Measurements from ENCODE around the gene KRTAP1-1.
"Not testable (repeated sequence)": the region's sequence is repeated elsewhere in the genome, so short reads cannot be mapped to it uniquely, and the experiment has no call there.

The KRTAP1-1 gene, protein sequence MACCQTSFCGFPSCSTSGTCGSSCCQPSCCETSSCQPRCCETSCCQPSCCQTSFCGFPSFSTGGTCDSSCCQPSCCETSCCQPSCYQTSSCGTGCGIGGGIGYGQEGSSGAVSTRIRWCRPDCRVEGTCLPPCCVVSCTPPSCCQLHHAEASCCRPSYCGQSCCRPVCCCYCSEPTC

DNA sequence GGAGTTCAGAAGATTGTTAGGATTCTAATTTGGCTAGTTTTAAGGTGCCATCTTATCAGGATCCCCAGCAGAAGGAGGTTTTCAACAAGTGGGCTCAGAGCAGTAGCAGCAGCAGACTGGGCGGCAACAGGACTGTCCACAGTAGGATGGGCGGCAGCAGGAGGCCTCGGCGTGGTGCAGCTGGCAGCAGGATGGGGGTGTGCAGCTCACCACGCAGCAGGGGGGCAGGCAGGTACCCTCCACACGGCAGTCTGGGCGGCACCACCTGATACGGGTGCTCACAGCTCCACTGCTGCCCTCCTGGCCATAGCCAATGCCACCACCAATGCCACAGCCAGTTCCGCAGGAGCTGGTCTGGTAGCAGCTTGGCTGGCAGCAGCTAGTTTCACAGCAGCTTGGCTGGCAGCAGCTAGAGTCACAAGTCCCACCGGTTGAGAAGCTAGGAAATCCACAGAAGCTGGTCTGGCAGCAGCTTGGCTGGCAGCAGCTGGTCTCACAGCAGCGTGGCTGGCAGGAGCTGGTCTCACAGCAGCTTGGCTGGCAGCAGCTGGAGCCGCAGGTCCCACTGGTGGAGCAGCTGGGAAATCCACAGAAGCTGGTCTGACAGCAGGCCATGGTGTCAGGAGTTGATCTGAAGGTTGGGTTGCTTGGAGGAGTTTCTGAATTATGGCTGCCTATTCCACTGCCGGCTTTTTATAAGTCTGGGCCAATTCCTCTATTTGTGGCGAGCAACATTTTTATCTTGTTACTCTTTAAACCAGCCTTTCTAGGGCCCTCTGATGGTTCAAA, at the start of gene KRTAP1-1:
TSS of gene KRTAP1-1 (minus strand) at position 668 of the 789 bp plus-strand sequence. CDS start at position 615, 53 bp downstream.
- FAIRE-seq; DNase-seq (ENCODE audit: insufficient read length, low spot score): not testable (repeated sequence)

DNA sequence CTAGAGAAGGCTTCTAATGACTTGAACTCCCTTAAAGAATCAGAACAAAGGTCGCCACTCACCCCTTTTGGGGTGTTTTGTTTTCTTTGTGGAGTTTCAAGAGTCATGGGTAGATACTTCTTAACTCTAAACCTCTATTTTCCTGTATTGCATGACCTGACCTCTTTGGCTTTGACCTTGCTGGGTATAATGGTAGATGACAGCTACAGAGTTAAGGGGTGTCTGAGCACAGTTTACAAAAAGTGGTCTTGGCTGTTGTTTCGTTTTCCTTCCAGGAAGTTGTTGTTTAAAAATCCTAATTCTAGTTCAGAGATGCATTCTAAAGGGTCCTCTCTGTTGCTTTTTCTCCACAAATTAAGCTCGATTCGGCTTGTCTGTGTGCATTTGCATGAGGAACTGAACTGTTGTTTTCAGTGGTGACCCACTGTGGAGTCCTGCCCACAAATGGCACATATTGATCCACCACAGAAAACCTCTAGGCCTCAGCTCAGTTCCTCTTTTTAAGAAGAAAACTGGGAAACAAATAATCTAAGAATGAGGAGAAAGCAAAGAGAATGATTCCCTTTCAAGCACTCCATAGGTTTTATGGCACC, 47.6 kb upstream of the KRTAP1-1 start:
- DNase-seq (ENCODE audit: insufficient read length, low spot score); FAIRE-seq: not testable (repeated sequence)

DNA sequence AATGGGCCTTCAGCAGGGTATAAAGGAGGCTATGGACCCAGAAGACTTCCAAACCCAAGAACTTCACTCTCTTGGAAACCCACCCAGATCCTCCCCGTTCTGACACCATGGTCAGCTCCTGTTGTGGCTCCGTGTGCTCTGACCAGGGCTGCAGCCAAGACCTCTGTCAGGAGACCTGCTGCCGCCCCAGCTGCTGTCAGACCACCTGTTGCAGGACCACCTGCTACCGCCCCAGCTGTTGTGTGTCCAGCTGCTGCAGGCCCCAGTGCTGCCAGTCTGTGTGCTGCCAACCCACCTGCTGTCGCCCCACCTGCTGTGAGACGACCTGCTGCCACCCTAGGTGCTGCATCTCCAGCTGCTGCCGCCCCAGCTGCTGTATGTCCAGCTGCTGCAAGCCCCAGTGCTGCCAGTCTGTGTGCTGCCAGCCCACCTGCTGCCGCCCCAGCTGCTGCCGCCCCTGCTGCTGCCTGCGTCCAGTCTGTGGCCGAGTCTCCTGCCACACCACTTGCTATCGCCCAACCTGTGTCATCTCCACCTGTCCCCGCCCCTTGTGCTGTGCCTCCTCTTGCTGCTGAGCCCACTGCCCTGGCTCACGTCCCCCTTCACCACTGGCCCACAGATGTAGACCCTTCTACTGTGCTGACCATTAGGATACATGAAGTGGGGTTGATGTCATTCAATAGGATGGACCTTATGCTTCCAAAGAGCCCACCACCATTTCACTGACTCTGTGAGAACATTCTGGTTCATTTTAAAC, 43.0 kb upstream of the KRTAP1-1 start, which contains the start of gene KRTAP4-7:
TSS of gene KRTAP4-7 (plus strand) at position 51 of the 757 bp plus-strand sequence. CDS start at position 108, 57 bp downstream.
- not testable (repeated sequence) for FAIRE-seq; DNase-seq (ENCODE audit: insufficient read length, low spot score)

DNA sequence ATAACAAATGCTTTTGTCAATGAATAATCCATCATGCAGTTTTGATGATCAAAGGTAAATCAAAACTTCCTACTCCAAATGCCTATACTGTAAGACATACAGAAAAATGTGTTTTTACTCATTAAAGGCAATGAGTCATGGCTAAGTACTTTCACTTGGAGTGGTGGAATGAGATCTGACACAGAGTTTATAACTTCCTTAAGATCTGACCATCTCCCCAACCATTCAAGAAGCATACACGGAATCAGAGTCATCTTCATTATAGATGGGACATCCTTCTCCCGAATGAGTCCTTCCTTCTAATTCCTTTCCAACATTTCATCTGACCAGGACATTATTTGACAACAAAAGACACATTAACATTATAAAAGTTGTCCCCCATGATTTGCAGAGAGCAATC, 42.2 kb upstream of the KRTAP1-1 start:
- FAIRE-seq = not testable (repeated sequence)

DNA sequence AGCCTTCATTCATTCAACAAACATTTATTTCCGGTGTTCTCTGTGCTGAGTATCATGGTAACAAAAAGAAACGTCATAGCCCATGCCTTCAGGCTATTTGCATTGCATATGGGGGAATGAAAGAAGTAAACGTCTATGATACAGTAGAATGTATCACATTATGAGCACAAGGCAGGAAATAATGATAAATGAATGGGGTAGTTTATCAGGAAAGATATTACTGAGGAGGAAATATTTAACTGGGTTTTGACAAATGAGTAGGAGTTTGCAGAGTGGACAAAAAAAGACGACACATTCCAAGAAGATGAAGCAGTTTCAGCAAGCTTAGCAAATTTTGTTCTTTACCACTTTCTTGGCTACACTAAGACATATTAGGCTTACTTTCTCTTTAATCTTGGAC, 41.4 kb upstream of the KRTAP1-1 start:
- DNase-seq (ENCODE audit: insufficient read length, low spot score) (no peak), FAIRE-seq (no peak)

More for the DNA sequence above, 42.2 kb upstream of the KRTAP1-1 start:
- DNase-seq (ENCODE audit: insufficient read length, low spot score) = not testable (repeated sequence)

DNA sequence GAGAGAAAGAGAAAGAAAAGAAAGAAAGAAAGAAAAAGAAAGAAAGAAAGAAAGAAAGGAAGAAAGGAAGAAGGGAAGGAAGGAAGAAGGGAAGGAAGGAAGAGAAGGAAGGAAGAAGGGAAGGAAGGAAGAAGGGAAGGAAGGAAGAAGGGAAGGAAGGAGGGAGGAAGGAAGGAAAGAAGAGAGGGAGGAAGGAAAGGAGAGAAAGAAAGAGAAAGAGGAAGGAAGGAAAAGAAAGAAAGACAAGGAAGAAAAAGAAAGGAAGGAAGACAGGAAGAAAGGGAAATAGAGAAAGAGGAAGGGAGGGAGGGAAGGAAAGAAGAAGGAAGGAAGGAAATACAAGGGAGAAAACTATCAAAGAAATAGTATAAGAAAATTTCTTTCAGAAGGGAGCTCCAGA, 35.5 kb upstream of the KRTAP1-1 start:
- no peak for DNase-seq (ENCODE audit: insufficient read length, low spot score)
- FAIRE-seq = no peak

DNA sequence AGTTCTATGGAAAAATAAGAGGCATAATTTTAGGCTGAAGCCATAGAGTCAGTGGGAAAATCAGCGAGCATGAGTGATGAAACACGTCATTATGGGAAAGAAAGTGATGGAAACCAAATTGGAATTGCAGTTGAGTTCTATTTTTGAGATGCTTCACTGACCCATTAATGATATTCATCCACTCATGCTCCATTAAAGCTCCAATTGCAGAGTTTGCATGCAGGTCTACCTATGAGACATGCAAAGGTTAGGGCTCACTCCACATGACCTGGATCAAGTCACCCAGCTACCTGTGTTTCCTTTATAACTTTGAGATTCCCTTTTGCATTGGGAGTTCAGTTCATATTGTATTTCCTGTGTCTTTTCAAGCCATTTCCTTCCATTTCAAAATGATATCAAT, 32.4 kb upstream of the KRTAP1-1 start:
- DNase-seq (ENCODE audit: insufficient read length, low spot score) (no peak), FAIRE-seq (no peak)

DNA sequence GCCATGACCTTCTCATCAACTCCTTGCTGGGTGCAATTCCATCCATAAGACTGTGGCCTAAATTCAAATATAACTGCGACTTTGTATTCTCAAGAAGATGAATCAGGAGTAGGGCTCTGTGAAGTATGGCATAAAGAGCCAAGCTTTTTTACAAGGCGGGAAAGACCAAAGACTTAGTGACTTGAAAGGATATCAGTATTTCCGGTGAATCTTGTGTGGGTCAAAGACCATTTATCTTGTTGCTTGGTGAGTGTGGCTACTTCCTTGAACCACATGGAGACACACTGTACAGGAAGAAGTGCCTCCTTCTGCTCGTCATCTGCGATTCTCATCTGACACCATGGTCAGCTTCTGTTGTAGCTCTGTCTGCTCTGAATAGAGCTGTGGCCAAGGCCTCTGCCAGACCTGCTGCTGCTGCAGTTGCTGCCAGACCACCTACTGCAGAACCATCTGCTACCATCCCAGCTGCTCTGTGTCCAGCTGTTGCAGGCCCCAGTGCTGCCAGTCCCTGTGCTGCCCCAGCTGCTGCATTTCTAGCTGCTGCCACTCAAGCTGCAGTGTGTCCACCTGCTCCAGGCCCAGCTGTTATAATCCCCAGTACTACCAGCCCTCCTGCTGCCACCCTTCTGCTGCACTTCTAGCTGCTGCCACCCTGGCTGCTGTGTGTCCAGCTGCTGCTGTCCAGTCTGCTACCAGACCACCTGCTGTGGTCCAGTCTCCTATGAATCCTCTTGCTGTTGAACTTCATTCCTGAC, 30.5 kb upstream of the KRTAP1-1 start:
- no peak for FAIRE-seq
- DNase-seq (ENCODE audit: insufficient read length, low spot score) = no peak

DNA sequence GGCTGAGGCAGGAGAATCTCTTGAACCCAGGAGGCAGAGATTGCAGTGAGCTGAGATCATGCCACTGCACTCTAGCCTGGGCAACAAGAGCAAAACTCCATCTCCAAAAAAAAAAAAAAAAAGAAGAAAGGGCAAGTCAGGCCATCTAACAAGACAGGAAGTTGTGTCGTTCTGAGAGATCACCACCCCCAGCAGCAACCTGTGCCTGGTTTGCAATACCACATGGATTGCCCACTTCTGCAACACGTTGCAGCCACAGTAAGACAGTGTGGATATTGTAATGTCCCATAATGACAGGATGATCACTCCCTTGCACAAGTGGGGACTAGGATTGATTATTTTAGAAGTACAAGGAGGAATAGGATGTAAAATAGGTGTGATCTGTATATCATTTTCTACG, 27.8 kb upstream of the KRTAP1-1 start:
- FAIRE-seq = no peak
- DNase-seq (ENCODE audit: insufficient read length, low spot score) = no peak

DNA sequence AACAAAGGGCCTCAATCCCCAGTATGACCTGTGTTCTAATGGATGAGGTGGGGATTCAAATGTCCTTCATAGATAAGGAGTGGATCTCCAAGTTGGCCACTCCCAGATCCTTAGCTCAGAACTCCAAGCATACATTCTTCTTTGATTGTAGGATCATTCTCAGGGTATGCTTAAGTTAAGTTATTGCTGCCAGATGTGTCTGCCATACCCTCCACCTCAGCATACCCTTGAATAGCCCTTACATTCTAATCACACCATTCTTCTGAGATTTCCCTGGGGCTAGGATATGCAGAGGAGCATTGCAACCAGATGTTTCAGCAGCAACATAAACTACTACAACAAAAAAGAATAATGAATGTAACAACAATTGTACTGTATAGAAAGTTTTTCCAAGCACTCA, 26.0 kb upstream of the KRTAP1-1 start:
- DNase-seq (ENCODE audit: insufficient read length, low spot score) (no peak), FAIRE-seq (no peak)

DNA sequence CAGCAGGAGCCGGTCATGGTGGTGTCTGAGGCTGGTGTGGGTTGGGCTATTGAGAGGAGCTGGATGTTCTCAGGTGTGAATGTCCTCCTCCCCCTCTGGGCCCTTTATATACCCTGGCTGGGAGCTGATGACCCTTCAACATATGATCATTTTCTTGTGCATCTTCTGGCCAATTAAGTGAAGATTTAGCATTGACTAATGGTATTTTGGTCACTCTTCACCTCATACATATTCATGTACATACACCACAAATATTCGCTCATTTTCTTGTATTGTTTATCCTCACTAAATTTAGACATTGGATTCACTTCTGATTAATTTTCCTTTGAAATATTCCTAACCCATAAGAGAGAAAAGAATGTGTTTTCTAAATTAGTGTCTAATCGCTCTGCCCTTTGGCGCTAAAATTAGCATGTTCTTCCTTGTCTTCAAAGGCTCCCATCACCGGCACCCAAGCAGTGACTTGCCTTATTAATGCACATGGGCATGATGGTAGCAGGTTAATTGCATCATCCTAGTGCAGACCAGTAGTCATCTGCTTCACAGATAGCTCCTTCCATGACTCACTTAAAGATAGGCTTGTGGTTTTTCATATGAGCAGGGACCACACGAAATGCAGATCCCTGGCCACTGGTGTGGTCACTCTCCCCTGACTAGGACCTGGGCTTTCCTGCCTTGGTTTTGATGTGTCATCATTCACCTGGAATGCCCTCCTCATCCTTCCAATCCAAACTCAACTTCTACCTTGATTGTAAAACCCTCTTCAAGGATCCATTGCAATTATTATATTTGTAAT, 24.8 kb upstream of the KRTAP1-1 start, which contains the start of gene KRTAP2-4:
TSS of gene KRTAP2-4 (minus strand) at position 51 of the 796 bp plus-strand sequence. CDS start at position 17, 34 bp downstream.
- DNase-seq (ENCODE audit: insufficient read length, low spot score) (no peak), FAIRE-seq (no peak)

DNA sequence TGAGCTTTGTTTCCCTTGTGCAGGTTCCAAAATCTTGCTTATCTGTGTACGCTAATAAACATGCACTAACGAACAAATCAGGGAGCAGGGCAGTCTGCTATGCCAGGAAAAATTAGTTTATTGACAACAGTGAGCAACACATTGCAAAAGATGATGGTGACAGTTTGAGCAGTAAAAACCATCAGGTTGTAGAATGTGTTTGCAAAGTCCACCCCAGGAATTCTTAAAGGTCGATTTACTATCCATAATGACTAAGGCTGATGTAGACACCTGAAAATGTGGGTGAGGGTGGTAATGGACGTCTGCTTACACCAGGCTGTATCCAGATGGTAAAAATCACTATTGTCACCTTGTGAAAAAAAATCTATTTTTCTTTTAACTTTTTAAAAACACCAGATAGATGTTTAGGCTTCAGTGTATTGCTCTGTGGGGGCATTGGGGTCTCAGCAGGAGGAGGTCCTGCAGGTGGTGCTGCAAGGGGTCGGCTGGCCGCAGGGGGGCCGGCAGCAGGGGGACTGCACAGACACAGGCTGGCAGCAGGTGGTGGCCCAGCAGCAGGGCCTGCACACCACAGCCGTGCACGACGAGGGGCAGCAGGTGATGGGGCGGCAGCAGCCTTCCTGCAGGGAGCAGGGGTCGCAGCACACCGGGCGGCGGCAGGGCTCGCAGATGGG, 23.9 kb upstream of the KRTAP1-1 start:
- FAIRE-seq; DNase-seq (ENCODE audit: insufficient read length, low spot score): not testable (repeated sequence)

DNA sequence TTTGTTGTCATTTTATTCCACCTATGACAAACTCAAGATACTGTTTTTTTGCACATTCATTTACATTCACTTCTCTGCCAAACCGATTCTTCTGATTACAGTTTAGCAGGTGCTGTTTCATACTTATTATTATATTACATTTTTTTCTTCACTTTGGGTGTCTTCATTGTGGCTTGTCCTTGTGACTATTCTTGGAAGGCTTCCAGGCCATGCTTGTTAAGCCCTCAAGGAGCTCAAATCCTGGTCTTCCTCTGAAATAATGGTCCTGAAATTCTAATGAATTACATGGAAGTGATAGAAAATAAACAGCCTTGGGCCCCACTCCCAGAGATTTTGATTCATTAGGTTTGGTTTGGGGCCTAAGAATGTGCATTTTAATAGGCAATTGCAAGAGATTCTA, 23.1 kb upstream of the KRTAP1-1 start:
- DNase-seq (ENCODE audit: insufficient read length, low spot score) = no peak
- no peak for FAIRE-seq

DNA sequence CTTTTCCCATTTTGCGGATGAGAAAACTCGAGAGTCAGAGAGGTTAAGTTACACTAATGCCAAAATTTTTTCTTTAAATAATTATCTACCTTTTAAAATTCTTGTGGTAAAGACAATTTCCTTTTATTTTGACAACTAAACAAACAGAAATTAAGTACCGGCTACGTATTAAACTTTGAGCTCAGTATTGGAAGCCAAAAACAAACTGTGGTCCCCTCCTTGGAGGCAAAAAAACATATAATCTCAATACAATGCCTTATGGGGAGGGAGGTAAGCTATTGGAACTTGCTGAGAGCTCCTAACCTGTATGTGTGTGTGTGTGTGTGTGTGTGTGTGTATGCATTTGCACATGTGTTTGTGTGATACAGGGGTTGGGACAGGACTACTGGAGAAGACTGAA, 22.2 kb upstream of the KRTAP1-1 start:
- no peak for DNase-seq (ENCODE audit: insufficient read length, low spot score)
- no peak for FAIRE-seq

DNA sequence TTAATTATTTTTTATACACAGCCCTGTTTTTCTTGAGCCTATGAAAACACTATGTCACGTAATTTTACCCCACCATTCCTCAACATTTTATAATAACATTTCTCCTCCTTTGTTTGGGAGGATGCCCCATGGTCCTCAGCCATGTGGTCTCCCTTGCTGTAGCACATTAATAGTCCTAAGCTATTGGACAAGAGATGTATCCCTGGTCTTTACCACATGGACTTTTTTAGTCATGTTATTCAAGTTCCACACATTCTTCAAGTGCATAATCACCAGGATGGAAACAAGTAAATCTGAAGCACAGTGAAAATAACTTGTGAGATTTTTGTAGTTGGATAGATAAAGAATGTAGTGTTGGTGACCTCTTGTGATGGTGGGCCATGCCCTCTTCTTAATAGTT, 20.7 kb upstream of the KRTAP1-1 start:
- no peak for FAIRE-seq
- DNase-seq (ENCODE audit: insufficient read length, low spot score) = no peak

DNA sequence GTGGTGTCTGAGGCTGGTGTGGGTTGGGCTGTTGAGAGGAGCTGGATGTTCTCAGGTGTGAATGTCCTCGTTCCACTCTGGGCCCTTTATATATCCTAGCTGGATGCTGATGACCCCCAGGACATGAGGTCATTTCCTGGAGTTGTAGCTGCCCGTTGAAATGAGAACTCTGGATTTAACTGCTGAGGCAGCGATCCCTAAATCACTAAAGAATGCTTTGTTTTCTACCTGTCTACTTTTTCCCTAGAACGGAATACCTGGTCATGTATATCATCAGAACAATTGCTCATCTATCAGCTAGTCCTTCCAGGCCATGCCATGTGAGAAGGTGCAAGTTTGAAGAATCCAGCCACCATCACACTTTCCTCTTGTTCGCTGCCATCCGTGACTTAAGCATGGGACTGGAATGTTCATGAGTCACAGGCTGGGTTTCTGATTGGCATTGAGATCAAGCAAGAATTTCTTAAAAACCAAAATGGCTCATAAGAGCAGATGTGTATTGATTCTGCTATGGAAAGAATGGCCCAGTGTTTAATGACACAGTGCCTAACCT, 18.9 kb upstream of the KRTAP1-1 start, which contains the start of gene KRTAP2-3:
TSS of gene KRTAP2-3 (minus strand) at position 63 of the 553 bp plus-strand sequence. CDS start 64 bp downstream, outside the sequence.
- no peak for FAIRE-seq
- no peak for DNase-seq (ENCODE audit: insufficient read length, low spot score)

DNA sequence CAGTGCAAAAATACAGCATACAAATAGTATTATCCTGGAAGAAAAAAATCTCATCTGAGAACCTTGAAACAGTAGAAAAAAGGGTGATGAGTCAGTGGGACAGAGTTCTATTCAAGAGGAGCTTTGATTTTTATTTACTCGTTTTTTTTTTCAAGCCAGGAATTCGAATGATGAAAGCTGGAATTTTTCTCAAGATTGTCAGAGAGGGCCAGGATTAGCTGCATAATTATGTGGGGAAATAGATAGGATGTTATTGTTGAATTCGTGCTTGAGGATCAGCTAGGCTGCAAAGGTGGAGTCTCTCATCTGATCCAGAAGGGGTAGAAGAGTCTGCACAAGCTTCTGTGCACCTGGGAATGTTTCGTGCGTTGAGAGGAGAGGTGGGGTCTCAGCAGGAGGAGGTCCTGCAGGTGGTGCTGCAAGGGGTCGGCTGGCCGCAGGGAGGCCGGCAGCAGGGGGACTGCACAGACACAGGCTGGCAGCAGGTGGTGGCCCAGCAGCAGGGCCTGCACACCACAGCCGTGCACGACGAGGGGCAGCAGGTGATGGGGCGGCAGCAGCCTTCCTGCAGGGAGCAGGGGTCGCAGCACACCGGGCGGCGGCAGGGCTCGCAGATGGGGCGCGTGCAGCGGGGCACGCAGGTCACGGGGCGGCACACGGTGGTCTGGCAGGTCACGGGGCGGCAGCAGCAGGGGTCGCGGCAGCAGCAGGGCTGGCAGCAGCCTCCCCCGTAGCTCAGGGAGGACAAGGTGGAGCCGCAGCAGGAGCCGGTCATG, 18.2 kb upstream of the KRTAP1-1 start:
- DNase-seq (ENCODE audit: insufficient read length, low spot score); FAIRE-seq: not testable (repeated sequence)
